GM21423 (cell line): ENCODE measurements around the gene PCYOX1L.

Source experiments
- ATAC-seq: cut with Tn5 transposase; IDR thresholded peaks from one replicate; pipeline ENCODE4 v1.9.1; 2021; ENCODE audit warnings: mild to moderate bottlenecking, moderate library complexity; ENCODE audit not compliant: unreplicated experiment

The PCYOX1L gene

DNA sequence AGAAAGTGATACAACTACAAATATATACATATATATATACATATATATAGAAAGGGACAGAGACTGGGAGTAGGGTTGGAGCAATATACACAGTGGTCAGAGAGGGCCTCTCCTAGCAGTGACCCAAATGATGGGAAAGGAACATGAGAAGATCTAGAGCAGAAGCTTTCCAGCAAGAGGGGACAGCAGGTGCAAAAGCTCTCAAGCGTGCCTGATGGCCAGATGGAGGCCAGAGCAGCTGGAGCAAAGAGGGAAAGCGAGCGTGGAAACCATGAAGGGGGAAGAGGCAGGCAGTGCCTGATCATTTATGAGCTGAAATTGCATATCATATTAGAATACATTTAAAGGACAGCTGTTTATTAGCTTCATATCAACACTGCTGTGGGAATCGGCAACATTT, 20.1 kb upstream of the PCYOX1L start:
- ATAC-seq: no peak

DNA sequence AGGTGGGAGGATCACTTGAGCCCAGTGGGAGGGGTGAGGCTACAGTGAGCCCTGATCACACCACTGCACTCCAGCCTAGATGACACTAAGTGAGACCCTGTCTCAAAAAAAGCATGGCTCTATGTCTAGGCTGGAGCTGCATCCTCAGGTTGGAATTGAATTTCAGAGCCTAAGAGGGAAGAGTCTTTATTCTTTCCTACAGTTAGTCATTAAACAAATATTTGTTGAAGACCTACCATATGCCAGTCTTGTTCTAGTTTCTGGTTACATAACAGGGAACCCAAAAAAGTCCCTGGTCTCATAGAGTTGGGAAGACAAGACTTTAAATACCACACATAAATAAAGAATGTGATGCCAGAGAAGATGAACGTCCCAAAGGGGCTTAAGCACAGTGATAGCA, 19.5 kb upstream of the PCYOX1L start:
- no peak for ATAC-seq

- no peak for ATAC-seq
Measured at GRCh38 chr5:149340920-149341319, 16.9 kb upstream of the PCYOX1L start.

- peak; percentile 30 for ATAC-seq
Measured at GRCh38 chr5:149341876-149342275, 16.0 kb upstream of the PCYOX1L start.

DNA sequence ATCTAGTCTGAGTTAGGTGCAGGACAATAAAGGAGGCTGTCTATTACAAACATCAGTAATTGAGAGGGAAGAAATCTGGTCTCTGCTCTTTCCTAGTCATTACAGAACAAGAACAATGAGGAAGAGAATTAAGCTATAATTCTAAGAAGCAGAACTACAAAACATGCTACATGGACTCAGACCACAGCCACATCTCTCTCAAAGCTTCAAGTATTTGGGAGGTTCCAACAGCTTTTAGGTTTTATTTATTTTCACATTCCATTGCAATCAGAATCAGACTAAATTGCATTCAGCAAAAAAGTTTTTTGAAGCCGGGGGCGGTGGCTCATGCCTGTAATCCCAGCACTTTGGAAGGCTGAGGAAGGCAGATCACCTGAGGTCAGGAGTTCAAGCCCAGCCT, 13.7 kb upstream of the PCYOX1L start:
- ATAC-seq: no peak

- peak; percentile 96 for ATAC-seq
Measured at GRCh38 chr5:149345147-149345891, 12.5 kb upstream of the PCYOX1L start, which contains the start of gene GRPEL2. GRPEL2 (plus strand) TSS chr5:149345499; CDS start chr5:149345540, 41 bp downstream.

DNA sequence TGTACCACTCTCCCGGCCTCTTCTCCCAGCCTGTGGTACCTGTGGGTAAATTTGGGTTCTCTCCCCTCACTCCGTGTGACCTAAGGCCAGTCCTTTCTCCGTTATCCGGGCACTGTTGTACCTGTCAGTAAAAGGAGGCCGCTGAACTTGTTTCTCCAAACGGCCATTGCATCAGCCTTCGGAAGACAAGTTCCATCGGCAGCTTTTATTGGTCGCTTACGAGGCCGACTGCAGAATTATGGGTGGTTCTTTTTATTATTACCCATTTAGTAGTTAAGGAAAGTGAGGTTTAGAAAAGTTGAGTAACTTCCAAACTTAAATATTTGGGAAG, 12.0 kb upstream of the PCYOX1L start:
- ATAC-seq: peak; percentile 2

- ATAC-seq: no peak
Measured at GRCh38 chr5:149348518-149348917, 9.3 kb upstream of the PCYOX1L start.

GRCh38 chr5:149349382-149349781, 8.5 kb upstream of the PCYOX1L start:
- ATAC-seq: no peak

- no peak for ATAC-seq
Measured at GRCh38 chr5:149352169-149352568, 5.7 kb upstream of the PCYOX1L start.

DNA sequence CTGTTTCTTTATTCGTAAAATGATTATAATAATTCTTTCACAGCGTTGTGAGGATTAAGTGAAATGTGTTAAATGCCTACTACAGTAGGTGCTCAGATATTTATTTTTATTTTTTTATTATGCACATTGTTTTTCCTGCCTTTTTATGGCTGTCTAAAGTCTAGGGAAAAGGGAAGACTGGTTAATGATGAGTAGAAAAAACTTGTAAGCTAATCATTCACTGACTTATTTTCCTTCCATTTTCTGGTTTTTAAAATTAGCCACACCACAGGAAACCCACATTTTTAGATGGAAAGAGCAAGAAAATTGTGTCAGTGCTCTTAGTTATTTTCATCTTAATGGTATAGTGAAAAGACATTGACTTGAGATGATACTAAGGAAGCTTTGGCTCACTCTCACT, 3.9 kb upstream of the PCYOX1L start:
- no peak for ATAC-seq

- ATAC-seq: no peak
Measured at GRCh38 chr5:149355688-149356087, 2.2 kb upstream of the PCYOX1L start.

DNA sequence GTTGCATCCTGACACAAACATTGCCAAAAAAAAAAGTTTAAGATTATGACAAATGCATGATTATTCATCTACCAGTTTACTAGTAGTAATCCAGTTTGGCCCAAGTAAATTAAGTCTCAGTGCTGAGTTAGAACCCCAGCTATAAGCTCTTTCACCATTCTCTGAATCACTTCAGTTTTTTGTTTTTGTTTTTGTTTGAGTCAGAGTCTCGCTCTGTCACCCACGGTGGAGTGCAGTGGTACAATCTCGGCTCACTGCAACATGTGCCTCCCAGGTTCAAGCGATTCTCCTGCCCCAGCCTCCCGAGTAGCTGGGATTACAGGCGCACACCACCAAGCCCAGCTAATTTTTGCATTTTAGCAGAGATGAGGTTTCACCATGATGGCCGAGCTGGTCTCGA, 1.5 kb upstream of the PCYOX1L start:
- ATAC-seq: no peak

GRCh38 chr5:149358294-149358651, 427 bp downstream of the PCYOX1L start:
- ATAC-seq: peak; percentile 3

DNA sequence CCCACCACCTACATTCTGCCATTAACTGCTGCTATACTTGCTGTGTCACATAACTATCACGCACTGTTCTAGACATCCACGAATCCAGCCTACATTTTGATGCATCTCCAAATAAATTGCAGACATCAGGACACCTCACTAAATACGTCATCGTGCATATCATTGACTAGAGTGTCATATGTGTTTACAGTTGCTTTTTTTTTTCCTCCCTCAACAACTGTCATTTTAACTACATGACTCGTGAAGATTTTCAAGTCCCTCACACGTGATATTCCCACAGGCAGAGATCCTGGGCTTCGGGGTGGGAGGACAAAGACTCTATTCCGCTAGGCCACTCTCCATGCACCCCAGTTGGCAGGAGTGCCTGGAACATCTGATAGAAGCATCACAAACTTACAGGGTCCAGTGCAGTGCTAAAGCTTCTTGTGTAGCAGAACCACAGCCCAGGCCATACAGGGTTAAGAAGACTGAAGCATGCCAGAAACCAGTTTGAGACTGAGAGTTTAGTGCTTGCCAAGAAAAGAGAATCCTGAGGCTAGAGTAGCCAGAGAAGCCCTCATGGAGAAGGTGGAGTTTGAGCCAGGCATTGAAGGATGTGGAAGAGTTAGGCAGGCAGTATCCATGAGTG, 1.1 kb downstream of the PCYOX1L start:
- ATAC-seq: no peak

DNA sequence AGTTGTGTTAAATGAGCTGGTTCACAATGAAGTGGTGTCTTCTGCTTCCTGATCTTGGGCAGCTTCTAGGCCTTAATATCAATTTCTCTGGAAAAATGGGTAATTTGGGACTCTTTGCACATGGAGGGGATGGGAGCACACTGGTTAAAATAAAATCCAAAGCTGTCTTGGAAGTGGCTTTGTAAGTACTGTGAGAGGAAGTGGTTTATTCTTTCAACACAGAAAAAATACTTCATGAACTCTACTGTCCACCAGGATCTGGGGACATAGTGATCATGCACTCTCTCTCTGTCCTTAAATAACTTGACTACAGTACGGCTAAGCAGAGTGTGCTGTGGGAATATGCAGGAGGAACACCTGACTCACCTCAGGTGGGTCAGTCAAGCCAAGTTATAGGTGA, 2.4 kb downstream of the PCYOX1L start:
- ATAC-seq: no peak

GRCh38 chr5:149362541-149362940, 4.7 kb downstream of the PCYOX1L start:
- no peak for ATAC-seq

DNA sequence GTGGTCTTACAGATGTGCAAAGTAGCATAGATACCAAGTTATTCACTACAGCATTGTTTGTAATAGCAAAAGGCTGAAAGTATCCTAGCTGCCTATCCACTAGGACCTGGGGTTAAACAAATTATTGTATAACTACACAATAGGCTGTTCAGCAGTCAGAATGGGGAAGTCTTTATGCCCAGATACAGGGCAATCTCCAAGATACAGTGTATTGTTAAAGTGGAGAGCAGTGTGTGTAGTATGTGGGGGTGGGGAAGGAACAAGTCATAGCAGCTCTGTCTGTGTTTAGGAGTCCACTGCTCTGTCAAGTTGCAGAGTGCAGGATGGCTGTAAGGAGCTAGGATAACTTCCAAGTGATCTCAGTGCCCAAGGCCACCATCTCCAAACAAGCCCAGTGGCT, 5.5 kb downstream of the PCYOX1L start:
- no peak for ATAC-seq

DNA sequence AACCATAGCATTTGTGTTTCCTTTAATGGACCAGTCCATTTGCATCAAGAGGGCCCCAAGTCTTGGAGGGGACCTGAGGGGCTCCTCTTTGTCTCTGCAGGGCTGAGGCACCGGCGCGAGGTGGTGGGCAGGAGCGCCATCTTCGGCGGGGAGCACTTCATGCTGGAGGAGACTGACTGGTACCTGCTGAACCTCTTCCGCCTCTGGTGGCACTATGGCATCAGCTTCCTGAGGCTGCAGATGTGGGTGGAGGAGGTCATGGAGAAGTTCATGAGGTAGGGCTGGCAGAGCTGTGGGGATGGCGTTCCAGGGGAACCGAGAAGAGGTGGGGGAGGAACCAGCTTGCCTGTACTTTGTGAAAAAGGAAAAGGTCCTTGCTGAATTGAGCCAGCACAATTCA, 6.1 kb downstream of the PCYOX1L start:
- ATAC-seq: no peak

DNA sequence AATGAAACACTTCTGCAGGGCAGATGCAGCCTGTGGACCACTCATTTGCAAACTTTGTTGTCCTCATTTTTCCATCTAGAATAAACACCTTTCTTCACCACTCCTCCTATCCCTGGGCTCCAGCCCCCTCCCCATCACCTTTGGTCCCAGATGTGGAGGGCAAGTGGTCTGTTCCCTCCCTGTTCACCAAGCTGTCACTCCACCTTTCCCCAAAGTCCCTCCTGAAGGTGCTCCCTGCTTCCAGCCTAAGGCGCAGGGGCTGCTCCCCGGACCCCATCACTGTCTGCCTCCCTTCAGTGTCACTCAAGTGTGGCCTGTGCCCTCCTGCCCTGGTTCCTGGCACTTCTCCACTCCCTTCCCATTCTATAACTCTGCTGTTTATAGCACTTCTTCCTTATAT, 6.9 kb downstream of the PCYOX1L start:
- no peak for ATAC-seq

DNA sequence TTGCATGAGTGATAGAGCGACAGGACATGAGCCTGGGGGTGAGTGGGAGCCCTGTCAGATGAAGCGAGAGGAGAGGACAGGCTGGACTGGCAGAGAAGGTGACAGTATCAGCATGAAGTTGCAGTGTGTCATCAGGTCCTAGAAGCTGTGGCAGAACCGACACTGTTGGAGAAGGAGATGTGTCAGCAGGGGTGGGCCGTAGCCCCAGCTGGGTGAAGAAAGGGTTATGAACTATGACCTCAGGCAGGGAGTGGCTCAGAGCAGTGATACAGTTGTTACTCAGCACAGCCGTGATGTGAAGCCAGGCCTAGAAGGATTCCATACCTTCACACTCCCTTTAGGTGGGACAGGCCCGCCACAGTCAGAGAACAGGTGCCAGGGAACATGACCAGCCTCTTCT, 7.6 kb downstream of the PCYOX1L start:
- ATAC-seq: no peak

- no peak for ATAC-seq
Measured at GRCh38 chr5:149366169-149366729, 8.4 kb downstream of the PCYOX1L start.
